Left lung (tissue), 10 donors: ENCODE results near the gene ZNF281. TPM values are rescaled to one million over a fixed set of nuclear protein-coding genes. Genes with fewer than 3 reads are reported as not detected.
"Not testable (repeated sequence)": the region's sequence is repeated elsewhere in the genome, so short reads cannot be mapped to it uniquely, and the experiment has no call there.

Experiments
- ATAC-seq: fragments of 200-7000 bp; cut with Tn5 transposase; one replicate; pipeline ENCODE4 v1.9.1; 2020; ENCODE audit warnings: moderate library complexity
- DNase-seq, 4 donors: peaks; one replicate each; pipeline ENCODE4 v3.0.0-alpha.2; 2013 to 2020
- H3K27ac ChIP-seq, 2 donors: fragments of 200-600 bp; sonication (generic) in 1 of 2; one replicate each; pipeline versions ENCODE4 v1.5.0 to v1.8.0; 2020 to 2021
- H3K27me3 ChIP-seq, 2 donors: fragments of 200-600 bp; sonication (generic) in 1 of 2; one replicate each; pipeline versions ENCODE4 v1.5.0 to v1.8.0; 2020 to 2021
- H3K36me3 ChIP-seq, 2 donors: fragments of 200-600 bp; sonication (generic) in 1 of 2; one replicate each; pipeline versions ENCODE4 v1.5.0 to v1.8.0; 2020 to 2021
- H3K4me1 ChIP-seq, 2 donors: fragments of 200-600 bp; one replicate each; pipeline ENCODE4 v1.8.0; 2021
- H3K4me3 ChIP-seq, 2 donors: fragments of 200-600 bp; sonication (generic) in 1 of 2; one replicate each; pipeline versions ENCODE4 v1.5.0 to v1.8.0; 2020 to 2021; ENCODE audit warnings: mild to moderate bottlenecking in 1 of 2
- H3K9me3 ChIP-seq, 2 donors: fragments of 200-600 bp; sonication (generic) in 1 of 2; one replicate each; pipeline versions ENCODE4 v1.5.0 to v1.8.0; 2020 to 2021
- intact Hi-C, 2 donors: fragments of 100-400 bp; cut with DNase I; formaldehyde crosslinking; loops; one replicate each; pipeline versions ENCODE4 v1.11.2 to v1.14.2; 2022
- polyA plus RNA-seq, 6 donors: library from polyadenylated mRNA; unstranded; fragments of 120-200 nt; gene quantifications; one replicate each; pipeline ENCODE4 v1.2.1, GENCODE V29; 2013; ENCODE audit not compliant: insufficient read length in 6 of 6
- total RNA-seq, 2 donors: library from RNA; stranded (reverse); fragmentation: NEBNext Ultra II Directional; extraction: Animal tissue kit (Norgen Biotek cat#: 25700); gene quantifications; one replicate each; pipeline ENCODE4 v1.2.1, GENCODE V29; 2021
- TF ChIP-seq, protein P1 (sequence below), 2 donors: fragments of 200-600 bp; sonication (generic) in 1 of 2; IDR thresholded peaks; one replicate each; pipeline versions ENCODE4 v1.5.0 to v1.8.0; 2021; ENCODE audit warnings: antibody characterized with exemption in 2 of 2
- donor health status: DM: no; HTN: yes; CAD: no.
- donor health status: DM: no; HTN: no; CAD: no.

The ZNF281 gene
- total and polyA plus RNA-seq, 8 donors: 18.1 to 28.9 (median 26.3) TPM

GRCh38 chr1:200443860-200444259 lies 34.0 kb upstream of the ZNF281 start:
- H3K4me1 ChIP-seq: no peaks in the 10 kb centered on the region
- H3K4me3 ChIP-seq: no peak overlapping the region
- no peaks in the 10 kb centered on the region for H3K27me3 ChIP-seq
- H3K9me3 ChIP-seq: no peaks in the 10 kb centered on the region
- intact Hi-C loops: no loop called here
- no peak overlapping the region for H3K27ac ChIP-seq
- H3K36me3 ChIP-seq: no peaks in the 10 kb centered on the region
- no peak for ATAC-seq
- TF ChIP-seq, protein P1, sequence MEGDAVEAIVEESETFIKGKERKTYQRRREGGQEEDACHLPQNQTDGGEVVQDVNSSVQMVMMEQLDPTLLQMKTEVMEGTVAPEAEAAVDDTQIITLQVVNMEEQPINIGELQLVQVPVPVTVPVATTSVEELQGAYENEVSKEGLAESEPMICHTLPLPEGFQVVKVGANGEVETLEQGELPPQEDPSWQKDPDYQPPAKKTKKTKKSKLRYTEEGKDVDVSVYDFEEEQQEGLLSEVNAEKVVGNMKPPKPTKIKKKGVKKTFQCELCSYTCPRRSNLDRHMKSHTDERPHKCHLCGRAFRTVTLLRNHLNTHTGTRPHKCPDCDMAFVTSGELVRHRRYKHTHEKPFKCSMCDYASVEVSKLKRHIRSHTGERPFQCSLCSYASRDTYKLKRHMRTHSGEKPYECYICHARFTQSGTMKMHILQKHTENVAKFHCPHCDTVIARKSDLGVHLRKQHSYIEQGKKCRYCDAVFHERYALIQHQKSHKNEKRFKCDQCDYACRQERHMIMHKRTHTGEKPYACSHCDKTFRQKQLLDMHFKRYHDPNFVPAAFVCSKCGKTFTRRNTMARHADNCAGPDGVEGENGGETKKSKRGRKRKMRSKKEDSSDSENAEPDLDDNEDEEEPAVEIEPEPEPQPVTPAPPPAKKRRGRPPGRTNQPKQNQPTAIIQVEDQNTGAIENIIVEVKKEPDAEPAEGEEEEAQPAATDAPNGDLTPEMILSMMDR (IDR thresholded peaks at IDR 0.05): no peak
- DNase-seq: no peak

GRCh38 chr1:200442537-200443156 lies 32.8 kb upstream of the ZNF281 start:
- intact Hi-C loops: no loop called here
- H3K4me1 ChIP-seq: peaks cover 0 to 6% of the 10 kb centered on the region in 2 donors
- H3K9me3 ChIP-seq: no peaks in the 10 kb centered on the region
- DNase-seq (no peak), ATAC-seq (no peak)
- H3K36me3 ChIP-seq: no peaks in the 10 kb centered on the region
- H3K27me3 ChIP-seq: no peaks in the 10 kb centered on the region
- TF ChIP-seq, protein P1 (IDR thresholded peaks at IDR 0.05): no peak
- no peak overlapping the region for H3K4me3 ChIP-seq
- H3K27ac ChIP-seq: no peak overlapping the region

DNA sequence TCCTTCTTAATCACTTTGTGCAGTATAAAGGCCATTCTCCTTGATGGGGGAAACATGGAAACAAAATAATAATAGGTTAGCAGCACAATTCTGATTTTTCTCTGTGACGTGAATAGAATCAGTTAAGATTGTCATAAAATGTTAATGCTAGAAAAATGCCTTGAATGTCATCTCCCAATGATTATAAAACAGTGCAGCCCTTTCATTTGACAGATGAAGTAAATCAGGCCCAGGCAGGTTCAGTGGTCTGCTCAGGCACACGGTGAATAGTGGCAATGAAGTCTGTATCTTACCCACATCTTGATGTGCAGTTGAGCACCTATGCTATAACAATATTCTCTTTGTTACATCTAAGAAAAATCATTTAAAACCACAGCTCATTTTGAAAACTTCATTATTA lies 32.2 kb upstream of the ZNF281 start:
- ATAC-seq (no peak), DNase-seq (no peak)
- TF ChIP-seq, protein P1 (IDR thresholded peaks at IDR 0.05): no peak
- no peaks in the 10 kb centered on the region for H3K9me3 ChIP-seq
- peaks cover 0 to 11% of the 10 kb centered on the region in 2 donors for H3K4me1 ChIP-seq
- no peak overlapping the region for H3K27ac ChIP-seq
- no peaks in the 10 kb centered on the region for H3K27me3 ChIP-seq
- H3K36me3 ChIP-seq: no peaks in the 10 kb centered on the region
- intact Hi-C loops: no loop called here
- H3K4me3 ChIP-seq: no peak overlapping the region

DNA sequence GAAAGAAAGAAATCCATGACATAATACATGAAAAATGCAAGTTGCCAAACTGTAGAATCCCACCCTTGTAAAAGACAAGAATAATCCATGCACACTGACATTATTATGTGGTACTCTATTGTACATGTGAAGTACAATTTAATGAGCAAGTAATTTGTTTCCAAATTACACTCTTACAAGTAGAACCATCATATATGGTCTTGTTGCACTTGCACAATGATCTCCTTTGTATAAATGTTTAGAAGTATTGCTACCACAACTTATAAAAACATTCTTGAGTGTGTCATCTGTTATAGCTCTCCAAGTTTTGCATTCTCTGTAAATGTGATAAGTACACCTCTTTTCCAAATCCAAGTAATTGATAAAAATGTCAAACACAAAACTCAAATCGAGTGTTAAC lies 29.1 kb upstream of the ZNF281 start:
- DNase-seq (no peak), ATAC-seq (no peak)
- intact Hi-C loops: no loop called here
- no peaks in the 10 kb centered on the region for H3K27me3 ChIP-seq
- no peak overlapping the region for H3K4me3 ChIP-seq
- no peaks in the 10 kb centered on the region for H3K9me3 ChIP-seq
- H3K36me3 ChIP-seq: no peaks in the 10 kb centered on the region
- TF ChIP-seq, protein P1 (IDR thresholded peaks at IDR 0.05): no peak
- H3K4me1 ChIP-seq: peaks cover 0 to 11% of the 10 kb centered on the region in 2 donors
- H3K27ac ChIP-seq: no peak overlapping the region

GRCh38 chr1:200438413-200438812 lies 28.6 kb upstream of the ZNF281 start:
- intact Hi-C loops: not testable (repeated sequence)

More at GRCh38 chr1:200438413-200438812, 28.6 kb upstream of the ZNF281 start:
- not testable (repeated sequence) for H3K27me3 ChIP-seq, ATAC-seq, DNase-seq, H3K36me3 ChIP-seq, H3K9me3 ChIP-seq, H3K4me3 ChIP-seq, H3K27ac ChIP-seq
- peaks cover 0 to 11% of the 10 kb centered on the region in 2 donors for H3K4me1 ChIP-seq
